EL (cell line): ENCODE results near the gene KIF5C.
A peak's percentile ranks its signal among the peaks of the same experiment; 100 is the strongest.
"Not testable (repeated sequence)": the region's sequence is repeated elsewhere in the genome, so short reads cannot be mapped to it uniquely, and the experiment has no call there.

Source experiments
- DNase-seq: peaks from one replicate; pipeline ENCODE4 v3.0.0-alpha.2; 2016

The KIF5C gene

DNA sequence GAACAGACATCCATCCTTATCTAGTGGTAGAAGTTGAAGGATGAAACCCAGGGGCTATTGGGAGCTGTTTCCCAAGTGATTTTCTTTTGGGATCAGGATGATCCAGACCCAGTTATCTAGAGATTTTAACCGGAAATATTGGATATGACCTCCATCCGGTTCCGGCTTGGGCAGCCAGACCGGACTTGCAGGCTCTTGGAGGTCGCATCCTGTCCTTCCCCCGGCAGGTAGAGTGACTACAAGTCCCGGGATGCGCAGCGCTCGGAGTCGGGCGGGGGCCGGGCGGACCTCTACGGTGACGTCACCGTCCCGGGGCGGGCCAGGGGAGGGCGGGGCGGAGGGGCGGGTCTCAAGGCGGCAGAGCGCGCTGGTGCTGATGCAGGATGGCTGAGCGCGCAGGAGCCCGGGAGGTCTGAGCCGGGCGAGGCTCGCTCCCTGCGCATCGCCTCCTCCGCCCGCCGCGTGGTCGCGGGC lies at the start of gene KIF5C:
KIF5C (plus strand) TSS at position 360 of the 474 bp plus-strand sequence. CDS start 391 bp downstream, outside the sequence.
- DNase-seq, result peak; percentile 90

DNA sequence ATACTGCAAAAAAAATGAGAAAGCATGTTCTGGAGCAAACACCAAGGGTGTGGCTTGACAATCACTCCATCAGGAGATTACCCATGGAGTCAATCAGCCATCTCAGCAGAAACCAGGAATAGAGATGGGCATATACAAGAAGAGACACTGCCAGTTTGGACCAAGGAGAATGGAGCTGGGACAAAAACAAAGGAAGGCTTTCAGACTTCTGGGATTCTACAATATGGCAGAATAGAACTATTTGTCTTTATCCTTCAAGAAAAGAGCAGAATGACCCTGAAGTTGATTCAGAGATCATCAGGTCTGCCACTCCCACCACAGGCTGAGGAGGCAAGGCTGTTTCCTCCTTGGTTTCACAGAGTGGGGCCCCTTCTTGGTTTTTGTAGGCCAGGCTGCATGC lies 48.2 kb upstream of the KIF5C start:
- DNase-seq, result no peak

GRCh38 chr2:148828941-148829340 lies 46.1 kb upstream of the KIF5C start:
- DNase-seq, result no peak

- no peak for DNase-seq
Observed at GRCh38 chr2:148829618-148830017, 45.4 kb upstream of the KIF5C start.

GRCh38 chr2:148832637-148833036 lies 42.4 kb upstream of the KIF5C start:
- no peak for DNase-seq

DNA sequence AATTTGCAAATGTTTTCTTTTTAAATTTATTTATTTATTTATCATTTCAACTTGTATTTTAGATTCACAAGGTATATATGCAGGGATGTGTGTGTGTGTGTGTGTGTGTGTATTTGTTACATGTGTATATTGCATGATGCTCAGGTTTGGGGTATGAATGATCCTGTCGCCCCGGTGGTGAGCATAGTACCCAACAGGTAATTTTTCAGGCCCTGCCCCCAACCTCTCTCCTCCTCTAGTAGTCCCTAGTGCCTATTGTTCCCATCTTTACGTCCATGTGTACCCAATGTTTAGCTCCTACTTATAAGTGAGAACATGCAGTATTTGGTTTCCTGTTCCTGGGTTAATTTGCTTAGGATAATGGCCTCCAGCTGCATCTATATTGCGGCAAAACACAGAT lies 33.0 kb upstream of the KIF5C start:
- no peak for DNase-seq

DNA sequence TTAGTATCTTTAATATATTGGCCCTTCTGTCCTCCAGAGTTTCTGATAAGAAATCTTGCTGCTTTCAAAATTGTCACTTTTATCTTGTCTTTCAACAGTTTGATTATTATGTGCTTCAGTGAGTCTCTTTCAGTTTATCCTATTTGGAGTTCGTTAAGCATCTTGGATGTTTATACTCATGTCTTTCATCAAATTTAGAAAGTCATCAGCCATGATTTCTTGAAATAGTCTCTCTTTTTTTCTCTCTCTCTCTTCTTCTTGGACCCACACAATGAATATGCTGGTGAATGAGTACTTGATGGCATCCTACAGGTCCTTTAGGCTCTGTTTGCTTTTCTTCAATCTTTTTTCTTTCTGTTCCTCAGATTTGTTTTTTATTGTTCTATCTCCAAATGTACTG lies 26.9 kb upstream of the KIF5C start:
- no peak for DNase-seq

DNA sequence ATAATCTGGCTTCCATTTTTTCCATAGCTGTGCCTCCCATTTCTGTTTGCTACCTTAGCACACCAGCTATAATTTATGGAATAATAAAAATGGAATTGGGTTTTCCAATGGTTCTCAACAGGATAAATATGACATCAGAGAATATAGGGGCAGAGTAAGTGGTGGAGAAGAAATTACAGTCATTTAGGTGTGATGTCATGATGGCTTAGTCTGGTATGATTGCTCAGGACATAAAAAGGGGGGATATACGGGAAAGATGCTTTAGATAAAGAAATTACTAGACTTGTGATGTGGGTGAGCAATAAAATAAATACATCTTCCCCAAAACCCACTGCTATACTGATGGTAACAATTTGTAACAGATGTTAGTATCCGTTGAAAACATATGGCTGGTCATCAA lies 21.6 kb upstream of the KIF5C start:
- DNase-seq, result no peak

DNA sequence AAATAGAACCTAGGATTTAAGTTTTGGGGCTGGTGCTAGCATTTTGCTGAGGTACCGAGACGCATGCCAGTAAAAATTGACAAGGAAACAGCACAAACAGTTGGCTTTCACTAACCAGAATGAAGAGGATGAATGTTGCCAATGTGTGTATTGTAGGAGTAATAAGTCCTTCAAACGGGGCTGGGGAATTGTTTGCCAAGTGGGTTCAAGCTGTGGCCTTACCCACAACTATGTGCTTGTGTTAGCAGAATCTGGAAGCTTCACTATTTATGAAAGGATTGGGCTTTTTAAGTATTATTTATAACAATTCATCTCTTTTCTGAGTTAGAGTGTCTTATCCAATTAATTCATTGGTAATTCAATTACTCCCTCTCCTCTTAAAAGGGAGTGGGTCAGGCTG lies 15.0 kb upstream of the KIF5C start:
- no peak for DNase-seq

GRCh38 chr2:148861367-148861766 lies 13.7 kb upstream of the KIF5C start:
- no peak for DNase-seq

GRCh38 chr2:148862478-148862877 lies 12.5 kb upstream of the KIF5C start:
- DNase-seq, result not testable (repeated sequence)

DNA sequence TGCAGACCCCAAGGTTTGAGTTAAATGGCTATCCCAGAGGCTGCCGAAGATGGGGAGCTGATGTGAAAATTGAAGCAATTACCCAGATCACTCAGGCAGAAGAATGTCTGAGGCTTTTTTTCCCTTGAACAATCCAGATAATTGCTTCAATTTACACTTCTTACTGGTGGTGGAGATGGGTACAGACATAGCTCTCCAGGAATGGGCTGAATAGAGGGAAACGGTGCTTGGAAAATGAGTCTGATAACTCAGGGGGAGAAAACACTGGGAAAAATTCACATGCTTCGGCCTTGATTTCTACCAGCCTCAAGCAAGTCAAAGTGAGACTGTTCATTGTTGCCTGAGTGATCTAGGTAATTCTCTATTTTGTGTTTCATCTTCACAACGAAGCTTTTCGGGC lies 9.5 kb upstream of the KIF5C start:
- DNase-seq, result no peak

DNA sequence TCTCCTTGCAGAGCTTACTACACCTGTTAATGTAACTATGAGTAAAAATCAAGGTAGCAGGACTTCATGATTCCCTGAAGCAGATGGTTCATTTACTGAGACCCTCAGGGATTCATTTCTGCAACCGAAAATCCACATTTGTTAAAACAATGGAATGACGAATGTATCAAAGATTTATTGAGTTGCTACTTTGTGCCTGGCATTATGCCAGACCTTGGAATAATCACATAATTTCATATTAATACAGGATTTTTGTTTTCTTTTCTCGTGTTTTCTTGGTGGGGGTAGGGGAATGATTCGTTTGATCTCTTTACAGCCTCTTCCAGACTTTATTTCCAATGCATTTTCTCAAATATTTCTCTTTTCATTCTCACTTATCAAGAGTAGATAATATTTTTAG lies 8.9 kb upstream of the KIF5C start:
- DNase-seq, result no peak

DNA sequence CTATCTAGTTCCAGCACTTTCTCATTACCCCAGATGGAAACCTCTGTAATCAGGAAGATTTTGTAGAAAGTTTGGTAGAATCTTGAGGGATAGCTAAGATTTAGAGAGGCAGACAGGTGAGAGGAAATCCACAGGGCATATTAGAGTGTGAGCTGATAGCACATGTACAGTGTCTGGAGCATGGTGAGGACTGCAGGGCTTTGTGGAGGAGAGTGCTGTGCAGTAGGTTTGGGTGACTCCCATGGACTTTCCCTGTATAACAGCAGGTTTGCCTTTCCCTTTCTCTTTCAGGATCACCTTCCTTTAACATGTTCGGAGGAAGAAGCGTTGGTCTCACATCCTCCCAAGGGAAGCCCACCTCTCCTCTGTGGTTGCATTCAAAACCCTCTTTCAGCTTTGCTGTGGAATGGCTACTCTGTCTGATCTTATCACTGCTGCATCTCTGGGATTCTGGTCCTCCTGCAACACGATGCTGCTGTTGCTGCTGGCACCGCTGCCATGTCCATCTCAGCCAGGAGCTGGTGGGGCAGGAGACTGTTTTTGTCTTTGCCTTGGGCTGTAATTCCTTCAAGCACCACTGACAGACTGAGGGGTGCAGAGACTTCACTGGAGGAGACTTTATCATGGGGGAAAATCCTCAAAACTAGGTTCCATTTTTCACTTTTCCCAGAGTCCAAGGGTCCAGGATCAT lies 7.8 kb upstream of the KIF5C start:
- DNase-seq, result no peak

- no peak for DNase-seq
Observed at GRCh38 chr2:148875387-148876051, 492 bp downstream of the KIF5C start.

GRCh38 chr2:148876202-148876594 lies 1.2 kb downstream of the KIF5C start:
- no peak for DNase-seq

DNA sequence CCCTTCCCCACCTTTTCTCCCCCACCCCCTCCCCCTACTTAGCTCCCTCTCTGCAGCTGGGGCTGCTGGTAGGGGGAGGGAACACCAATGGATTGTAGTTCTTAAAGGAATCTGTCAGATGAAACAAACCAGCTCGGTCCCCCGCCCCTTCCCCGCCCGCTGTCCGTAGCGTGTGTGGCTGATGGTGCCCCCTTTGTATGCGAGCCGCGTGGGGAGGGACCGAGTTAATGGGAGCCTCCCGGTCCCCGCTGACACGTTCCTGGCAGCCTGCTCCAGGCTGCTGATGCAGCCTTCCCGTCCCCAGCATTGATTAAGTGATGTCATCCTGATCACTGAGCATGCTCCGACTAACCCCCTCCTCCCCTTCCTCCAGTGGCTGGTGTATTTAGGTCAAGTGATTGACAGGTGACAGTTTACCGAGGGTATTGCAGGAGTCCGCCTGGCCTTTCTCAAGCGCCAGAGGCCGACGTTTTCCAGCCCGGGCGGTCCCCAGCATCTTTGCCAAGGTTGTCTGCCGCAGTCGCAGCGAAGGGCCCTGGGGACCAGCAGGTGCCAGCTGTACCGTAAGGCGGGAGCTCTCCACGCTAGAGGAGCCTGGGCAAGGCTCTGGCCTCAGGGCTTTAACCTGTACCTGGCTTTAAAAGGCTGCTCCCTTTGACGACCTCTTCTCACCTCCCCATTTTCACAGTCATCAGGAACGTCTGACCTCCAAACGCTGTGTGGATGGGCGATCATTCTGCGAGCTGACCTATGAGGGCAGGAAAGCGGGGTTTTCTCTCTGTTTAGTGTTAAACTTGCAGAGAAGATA lies 1.8 kb downstream of the KIF5C start:
- peak; percentile 7 for DNase-seq

DNA sequence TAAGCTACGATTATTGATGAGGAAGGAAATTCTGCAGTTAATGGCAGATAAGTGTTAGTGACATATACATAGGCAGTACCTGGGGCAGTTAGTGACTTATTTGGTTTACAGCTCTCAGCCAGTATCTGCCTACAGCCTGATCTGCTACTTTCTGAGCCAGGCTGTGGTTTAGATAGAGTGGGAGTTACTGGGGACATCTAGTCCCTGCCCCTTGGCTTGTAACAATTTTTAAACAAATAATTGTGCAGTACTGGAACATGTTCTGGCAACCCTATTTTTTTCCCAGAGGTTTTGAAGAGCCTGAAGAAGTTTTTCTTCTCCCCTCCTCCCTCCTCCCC lies 2.3 kb downstream of the KIF5C start:
- DNase-seq, result no peak

DNA sequence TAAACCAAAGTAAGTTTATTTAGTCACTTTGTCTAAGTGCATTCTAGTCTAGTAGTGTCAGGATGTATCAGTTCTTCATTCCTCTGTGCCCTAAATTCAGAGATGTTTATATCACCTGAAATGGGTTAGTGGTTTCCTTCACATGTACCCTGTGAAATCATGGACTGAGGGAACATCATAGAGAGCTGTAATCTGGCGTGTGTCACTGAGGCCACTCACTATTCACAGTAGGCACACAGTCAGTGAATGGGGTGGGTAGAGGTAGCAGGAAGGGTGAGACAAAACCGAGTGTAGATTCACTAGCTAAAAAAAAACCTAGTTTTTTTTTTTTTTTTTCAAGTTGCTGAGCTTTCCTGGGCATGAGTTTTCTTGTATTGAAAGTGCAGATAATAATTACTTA lies 5.6 kb downstream of the KIF5C start:
- DNase-seq, result no peak

GRCh38 chr2:148882051-148882450 lies 7.0 kb downstream of the KIF5C start:
- no peak for DNase-seq

- no peak for DNase-seq
Observed at GRCh38 chr2:148885209-148885608, 10.2 kb downstream of the KIF5C start.

DNA sequence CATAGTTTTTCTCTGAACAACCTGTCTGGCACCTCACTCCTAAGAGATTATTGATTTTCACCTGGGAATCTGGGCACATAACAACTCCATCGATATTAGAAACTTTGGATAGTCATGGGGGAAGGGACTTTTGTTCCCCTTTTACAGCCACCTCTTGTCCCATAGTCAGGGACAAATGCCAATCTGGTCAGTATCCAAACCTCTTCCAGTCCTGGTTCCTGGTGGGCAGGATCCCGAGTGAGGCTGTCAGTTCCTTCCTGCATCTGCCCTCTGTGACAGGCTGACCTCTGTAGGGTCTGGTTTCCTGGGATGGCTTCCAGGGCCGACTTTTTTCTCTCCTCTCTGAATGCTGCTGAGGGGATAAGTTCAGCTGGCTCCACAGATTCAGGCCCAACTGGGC lies 11.0 kb downstream of the KIF5C start:
- no peak for DNase-seq

DNA sequence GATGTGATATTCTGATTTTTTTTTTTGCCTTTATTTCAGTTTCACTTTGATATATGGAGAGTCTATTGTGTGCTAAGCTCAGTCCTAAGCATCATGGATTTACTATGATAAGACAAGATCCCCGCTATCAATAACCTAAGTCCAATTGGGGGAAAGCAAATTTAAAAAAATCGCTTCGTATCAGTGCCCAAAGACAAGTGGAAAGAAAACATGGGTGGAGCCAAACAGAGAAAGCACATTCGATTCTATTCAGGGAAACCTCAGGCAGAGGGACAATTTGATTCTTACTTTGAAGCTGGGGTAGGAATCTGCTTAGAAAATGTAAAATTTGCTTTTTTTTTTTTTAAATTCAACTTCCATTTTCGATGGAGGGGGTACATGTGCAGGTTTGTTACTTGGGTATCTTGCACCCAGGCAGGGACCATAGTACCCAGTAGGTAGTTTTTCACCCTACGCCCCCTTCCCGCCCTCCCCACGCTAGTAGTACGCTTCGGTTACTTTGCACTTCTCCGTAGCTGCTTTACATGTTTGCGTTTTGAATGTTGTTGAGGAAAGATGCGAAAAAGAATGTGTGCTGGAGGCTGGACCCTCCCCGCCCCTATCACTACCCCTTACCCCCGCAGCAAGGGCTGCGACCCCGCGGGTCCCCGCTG lies 12.4 kb downstream of the KIF5C start:
- DNase-seq, result no peak
